Naive thymus-derived CD8-positive, alpha-beta T cell (primary cell): ENCODE data around the gene GGT6. TPM values are rescaled to one million over a fixed set of nuclear protein-coding genes. Genes with fewer than 3 reads are reported as not detected.

Experiments used
- ATAC-seq, 2 donors: fragments of 150-1000 bp; cut with Tn5 transposase in 1 of 2; sonication (Bioruptor Pico), chemical (Tn5 transposase) in 1 of 2; 1 replicate in 1 of 2; 2 replicates in 1 of 2; pipeline ENCODE4 v1.10.0; 2021; ENCODE audit warnings: mild to moderate bottlenecking in 2 of 2, moderate library complexity in 2 of 2
- POLR2A ChIA-PET: fragments of 350-600 bp; sonication (Branson Sonifier 250); formaldehyde crosslinking; loops from one replicate; lab custom pipeline; 2021; ENCODE audit warnings: antibody characterized with exemption; lab: Charles Lee
- DNase-seq, 10 donors: peaks; one replicate each; pipeline versions ENCODE4 v3.0.0 to v3.0.0-alpha.2; 2020 to 2022
- H3K27ac Mint-ChIP-seq, 10 donors: one replicate each; pipeline ENCODE4 v1.8.0; 2020 to 2022; ENCODE audit warnings: mild to moderate bottlenecking in 10 of 10, mixed read lengths in 10 of 10, moderate library complexity in 4 of 10, inconsistent platforms in 1 of 10
- H3K27me3 Mint-ChIP-seq, 5 donors: one replicate each; pipeline ENCODE4 v1.8.0; 2021 to 2022; ENCODE audit warnings: mixed read lengths in 5 of 5
- H3K36me3 Mint-ChIP-seq, 3 donors: one replicate each; pipeline ENCODE4 v1.8.0; 2020 to 2022; ENCODE audit warnings: mixed read lengths in 3 of 3, mild to moderate bottlenecking in 2 of 3, inconsistent platforms in 1 of 3
- H3K4me1 Mint-ChIP-seq, 4 donors: one replicate each; pipeline ENCODE4 v1.8.0; 2021 to 2022; ENCODE audit warnings: mixed read lengths in 4 of 4
- H3K4me3 Mint-ChIP-seq, 10 donors: one replicate each; pipeline ENCODE4 v1.8.0; 2020 to 2022; ENCODE audit warnings: mild to moderate bottlenecking in 10 of 10, mixed read lengths in 10 of 10, moderate library complexity in 6 of 10, inconsistent platforms in 1 of 10
- H3K9me3 Mint-ChIP-seq, 9 donors: one replicate each; pipeline ENCODE4 v1.8.0; 2020 to 2022; ENCODE audit warnings: mixed read lengths in 9 of 9, mild to moderate bottlenecking in 3 of 9, inconsistent platforms in 1 of 9, moderate library complexity in 1 of 9
- polyA plus RNA-seq, 3 donors: library from polyadenylated mRNA; unstranded; fragments of 300-500 nt; fragmentation: Illumina TruSeq; gene quantifications; one replicate each; pipeline ENCODE4 v1.2.3, GENCODE V29; 2021
- total RNA-seq, 8 experiments: library from RNA in 2 of 8; stranded (reverse) in 2 of 8; gene quantifications; one replicate each; pipeline ENCODE4 v1.2.3 and lab custom pipeline; 2021 to 2026

Gene GGT6
- total and polyA plus RNA-seq, 5 experiments from 2014 or later: not detected

DNA sequence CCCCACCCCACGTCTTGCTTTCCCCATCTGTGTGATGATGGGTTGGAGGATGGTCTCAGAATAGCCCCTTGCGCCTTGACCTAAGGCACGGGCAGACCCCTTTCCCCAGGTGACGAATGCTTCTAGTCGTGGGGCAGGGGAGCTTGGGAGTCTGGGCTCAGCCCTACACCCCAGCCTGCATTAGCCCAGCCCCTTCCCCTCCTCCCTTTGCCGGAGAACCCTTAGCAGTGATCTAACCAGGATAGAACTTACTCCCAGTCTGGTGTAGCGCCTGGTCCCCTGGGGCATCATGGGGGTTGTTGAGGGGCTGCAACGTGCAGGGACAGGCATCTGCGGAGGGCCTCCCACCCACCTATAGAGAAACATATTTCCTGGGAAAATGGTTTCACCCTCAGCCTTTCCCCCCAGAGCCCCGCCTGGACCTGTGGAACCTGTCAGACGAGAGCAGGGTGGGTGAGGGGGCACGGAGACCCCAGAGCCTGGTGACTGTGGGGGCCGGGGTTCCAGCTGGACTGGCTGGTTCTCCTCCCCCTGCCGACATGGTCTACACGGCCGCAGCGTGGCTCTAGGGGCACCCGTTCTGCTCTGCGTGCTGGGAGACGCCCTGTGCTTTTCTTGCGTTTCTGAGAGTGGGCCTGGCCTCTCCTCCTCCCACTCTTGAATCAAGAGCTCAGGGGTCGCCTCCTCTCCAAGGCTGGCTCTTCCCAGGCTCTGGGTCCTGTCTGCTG, 28.7 kb upstream of the GGT6 start:
- peak overlapping the region in 1 of 10 donors; percentile 13 for H3K27ac Mint-ChIP-seq
- peak in 1 of 10 donors; percentile 57 for DNase-seq
- no peaks in the 10 kb centered on the region for H3K9me3 Mint-ChIP-seq
- peak overlapping the region in 1 of 10 donors; percentile 11 for H3K4me3 Mint-ChIP-seq
- peaks cover 4 to 22% (median 13%) of the 10 kb centered on the region in 5 donors for H3K27me3 Mint-ChIP-seq
- no peaks in the 10 kb centered on the region for H3K36me3 Mint-ChIP-seq
- peaks cover 0 to 6% (median 2%) of the 10 kb centered on the region in 4 donors for H3K4me1 Mint-ChIP-seq
- no peak for ATAC-seq
- POLR2A ChIA-PET: no interaction called here

DNA sequence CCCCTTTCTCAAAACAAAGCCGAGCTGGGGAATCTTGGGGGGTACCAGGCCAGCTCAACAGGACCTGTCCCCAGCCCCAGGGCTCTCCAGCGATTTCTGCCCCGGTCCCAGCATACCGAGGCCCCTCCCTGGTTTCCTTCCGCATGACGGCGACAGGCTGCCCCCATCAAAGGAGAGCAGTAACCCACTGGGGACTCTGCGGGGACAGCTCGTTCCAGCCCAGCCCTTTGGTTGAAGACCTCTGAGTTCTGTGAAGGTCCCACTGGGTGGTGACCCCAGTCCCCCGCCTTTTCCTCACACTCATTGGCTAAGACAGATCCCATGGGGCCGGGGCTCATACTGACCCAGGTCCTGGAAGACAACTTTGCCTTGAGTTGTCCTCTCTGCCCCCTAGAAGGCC, 28.0 kb upstream of the GGT6 start:
- Mint-ChIP-seq H3K27ac (no peak overlapping the region), H3K4me3 (peak overlapping the region in 2 of 10 donors; percentile 11 to 38), H3K9me3 (no peaks in the 10 kb centered on the region), H3K27me3 (peaks cover 6 to 29% (median 19%) of the 10 kb centered on the region in 5 donors), H3K4me1 (peaks cover 2 to 13% (median 5%) of the 10 kb centered on the region in 4 donors), H3K36me3 (no peaks in the 10 kb centered on the region)
- POLR2A ChIA-PET: no interaction called here
- no peak for DNase-seq
- ATAC-seq: no peak

DNA sequence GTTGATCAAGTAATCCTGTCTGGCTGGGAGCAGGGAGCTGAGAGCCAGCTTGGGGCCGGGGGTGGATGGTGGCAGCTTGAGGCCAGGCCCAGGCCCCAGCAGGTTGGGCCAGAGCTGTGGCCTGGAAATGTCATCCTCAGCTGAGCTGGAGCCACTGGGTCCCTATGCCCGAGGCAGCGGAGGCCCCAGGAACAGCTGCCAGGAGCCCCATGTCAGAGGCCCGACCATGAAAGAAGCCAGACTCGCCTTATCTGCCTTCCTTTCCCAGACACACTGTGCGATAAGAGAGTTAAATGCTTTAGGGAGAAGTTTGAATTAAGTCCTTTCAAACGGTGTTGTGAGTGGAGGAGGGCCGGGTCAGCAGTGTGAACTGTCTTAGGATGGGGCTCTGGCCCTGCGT, 27.4 kb upstream of the GGT6 start:
- no peak for DNase-seq
- POLR2A ChIA-PET: no interaction called here

DNA sequence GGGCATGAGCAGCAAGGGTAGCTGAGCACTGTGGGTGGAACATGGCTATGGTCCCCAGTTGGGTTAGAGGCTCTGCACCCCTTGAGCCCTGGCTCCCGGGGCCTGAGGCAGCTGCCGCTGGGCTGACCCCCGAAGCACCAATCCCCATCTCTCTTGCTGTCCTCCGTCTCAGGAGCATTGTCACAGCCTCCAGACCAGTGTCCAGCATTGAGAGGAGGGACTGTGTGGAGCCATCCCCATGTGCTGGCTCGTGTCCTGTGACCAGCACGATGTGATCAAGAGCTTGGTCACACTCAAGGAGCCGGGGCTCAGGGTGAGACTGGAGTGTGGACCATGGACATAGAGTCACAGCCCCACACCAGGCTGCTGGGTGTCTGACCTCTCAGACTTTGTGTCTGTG, 26.8 kb upstream of the GGT6 start:
- ATAC-seq: no peak
- Mint-ChIP-seq H3K27ac (no peak overlapping the region), H3K4me1 (peaks cover 2 to 15% (median 7%) of the 10 kb centered on the region in 4 donors), H3K36me3 (no peaks in the 10 kb centered on the region), H3K27me3 (peaks cover 7 to 41% (median 28%) of the 10 kb centered on the region in 5 donors), H3K9me3 (no peaks in the 10 kb centered on the region), H3K4me3 (no peak overlapping the region)
- no peak for DNase-seq
- POLR2A ChIA-PET: no interaction called here

More for the DNA sequence above, 27.4 kb upstream of the GGT6 start:
- ATAC-seq: no peak
- H3K9me3 Mint-ChIP-seq: no peaks in the 10 kb centered on the region
- H3K4me1 Mint-ChIP-seq: peaks cover 2 to 15% (median 7%) of the 10 kb centered on the region in 4 donors
- no peak overlapping the region for H3K4me3 Mint-ChIP-seq
- no peaks in the 10 kb centered on the region for H3K36me3 Mint-ChIP-seq
- peaks cover 7 to 35% (median 25%) of the 10 kb centered on the region in 5 donors for H3K27me3 Mint-ChIP-seq
- H3K27ac Mint-ChIP-seq: no peak overlapping the region

DNA sequence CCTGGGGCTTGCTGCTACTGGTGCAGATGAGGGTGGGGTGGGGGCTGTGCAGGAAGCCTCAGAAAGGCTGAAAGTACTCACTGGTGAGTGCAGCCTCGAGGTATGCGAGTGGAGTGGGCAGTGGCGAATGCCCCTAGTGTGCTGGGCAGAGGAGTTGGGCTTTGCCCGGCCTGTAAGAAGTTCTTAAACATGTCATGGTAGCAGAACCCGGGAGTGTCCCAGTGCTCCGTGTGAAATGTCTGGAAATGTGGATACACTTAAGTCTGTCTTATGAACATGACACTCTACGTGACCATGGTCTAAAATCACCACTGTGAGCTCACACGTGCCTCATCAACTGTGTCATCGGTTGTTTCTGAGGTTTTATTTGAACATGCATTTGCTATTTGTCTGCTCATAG, 25.7 kb upstream of the GGT6 start:
- peak overlapping the region in 3 of 10 donors; percentile 43 to 72 (median 52) for H3K4me3 Mint-ChIP-seq
- POLR2A ChIA-PET: no interaction called here
- peaks cover 7 to 53% (median 37%) of the 10 kb centered on the region in 5 donors for H3K27me3 Mint-ChIP-seq
- peaks cover 2 to 15% (median 7%) of the 10 kb centered on the region in 4 donors for H3K4me1 Mint-ChIP-seq
- H3K36me3 Mint-ChIP-seq: no peaks in the 10 kb centered on the region
- peak overlapping the region in 1 of 10 donors; percentile 2 for H3K27ac Mint-ChIP-seq
- ATAC-seq: no peak
- no peak for DNase-seq
- H3K9me3 Mint-ChIP-seq: no peaks in the 10 kb centered on the region

DNA sequence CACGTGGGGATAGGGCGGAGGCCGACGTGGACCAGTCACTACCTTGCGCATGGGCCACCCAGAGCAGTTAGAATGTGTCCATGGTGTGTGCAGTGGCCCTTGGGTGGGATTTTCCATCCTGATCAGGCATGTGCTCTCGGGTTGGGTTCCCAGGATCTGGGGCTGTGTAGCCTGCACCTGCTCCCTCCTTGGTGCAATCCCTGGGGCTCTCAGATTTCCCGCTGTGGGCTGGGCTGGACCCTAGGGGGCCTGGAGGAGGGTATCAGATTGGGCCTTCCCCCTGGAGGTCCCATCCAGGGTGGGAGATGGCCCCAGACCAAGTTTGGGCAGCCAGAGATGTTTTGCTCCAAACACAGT, 25.2 kb upstream of the GGT6 start:
- ATAC-seq (no peak), DNase-seq (no peak)
- no peaks in the 10 kb centered on the region for H3K9me3 Mint-ChIP-seq
- H3K4me3 Mint-ChIP-seq: peak overlapping the region in 4 of 10 donors; percentile 12 to 69 (median 46)
- H3K27ac Mint-ChIP-seq: no peak overlapping the region
- peaks cover 2 to 15% (median 7%) of the 10 kb centered on the region in 4 donors for H3K4me1 Mint-ChIP-seq
- H3K27me3 Mint-ChIP-seq: peaks cover 7 to 53% (median 39%) of the 10 kb centered on the region in 5 donors
- POLR2A ChIA-PET: no interaction called here
- H3K36me3 Mint-ChIP-seq: no peaks in the 10 kb centered on the region

DNA sequence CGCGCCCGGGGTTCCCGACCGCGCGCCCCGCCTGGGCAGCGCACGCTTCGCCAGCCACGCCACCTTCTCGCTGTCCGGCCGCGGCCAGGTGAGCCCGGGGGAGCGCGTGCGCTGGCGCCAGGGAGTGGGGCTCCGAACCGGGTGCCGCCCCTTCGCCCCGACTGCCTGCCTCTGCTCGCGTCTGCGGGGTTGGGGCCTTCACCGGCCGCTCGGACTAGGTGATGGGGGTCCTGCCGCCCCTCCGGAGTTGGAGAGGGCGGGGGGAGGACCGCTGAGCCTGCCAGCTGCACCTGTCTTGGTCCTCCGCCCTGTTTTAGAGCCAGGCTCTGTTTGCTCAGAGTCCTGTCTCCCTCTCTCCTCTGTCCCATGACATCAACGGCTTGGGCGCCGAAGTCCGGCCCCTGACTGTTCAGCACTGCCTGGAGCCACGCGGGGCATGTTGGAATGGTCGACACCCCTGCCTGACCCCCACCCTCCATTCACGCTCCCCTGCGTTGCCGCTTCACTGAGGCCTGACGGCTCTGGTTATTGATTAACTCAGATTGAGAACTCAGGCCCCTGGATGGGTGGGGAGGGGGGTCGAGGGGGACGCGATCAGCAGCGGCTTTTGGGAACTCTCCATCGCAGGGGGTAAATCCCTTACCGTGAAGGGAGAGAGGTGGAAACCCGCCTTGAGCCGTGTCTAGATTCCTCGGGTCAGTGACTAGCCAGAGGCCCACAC, 24.7 kb upstream of the GGT6 start:
- H3K4me1 Mint-ChIP-seq: peaks cover 2 to 15% (median 7%) of the 10 kb centered on the region in 4 donors
- H3K4me3 Mint-ChIP-seq: peak overlapping the region; percentile 30 to 75 (median 58)
- DNase-seq (no peak), ATAC-seq (no peak)
- H3K27me3 Mint-ChIP-seq: peaks cover 7 to 50% (median 39%) of the 10 kb centered on the region in 5 donors
- H3K36me3 Mint-ChIP-seq: no peaks in the 10 kb centered on the region
- POLR2A ChIA-PET: no interaction called here
- H3K9me3 Mint-ChIP-seq: no peaks in the 10 kb centered on the region
- H3K27ac Mint-ChIP-seq: no peak overlapping the region

DNA sequence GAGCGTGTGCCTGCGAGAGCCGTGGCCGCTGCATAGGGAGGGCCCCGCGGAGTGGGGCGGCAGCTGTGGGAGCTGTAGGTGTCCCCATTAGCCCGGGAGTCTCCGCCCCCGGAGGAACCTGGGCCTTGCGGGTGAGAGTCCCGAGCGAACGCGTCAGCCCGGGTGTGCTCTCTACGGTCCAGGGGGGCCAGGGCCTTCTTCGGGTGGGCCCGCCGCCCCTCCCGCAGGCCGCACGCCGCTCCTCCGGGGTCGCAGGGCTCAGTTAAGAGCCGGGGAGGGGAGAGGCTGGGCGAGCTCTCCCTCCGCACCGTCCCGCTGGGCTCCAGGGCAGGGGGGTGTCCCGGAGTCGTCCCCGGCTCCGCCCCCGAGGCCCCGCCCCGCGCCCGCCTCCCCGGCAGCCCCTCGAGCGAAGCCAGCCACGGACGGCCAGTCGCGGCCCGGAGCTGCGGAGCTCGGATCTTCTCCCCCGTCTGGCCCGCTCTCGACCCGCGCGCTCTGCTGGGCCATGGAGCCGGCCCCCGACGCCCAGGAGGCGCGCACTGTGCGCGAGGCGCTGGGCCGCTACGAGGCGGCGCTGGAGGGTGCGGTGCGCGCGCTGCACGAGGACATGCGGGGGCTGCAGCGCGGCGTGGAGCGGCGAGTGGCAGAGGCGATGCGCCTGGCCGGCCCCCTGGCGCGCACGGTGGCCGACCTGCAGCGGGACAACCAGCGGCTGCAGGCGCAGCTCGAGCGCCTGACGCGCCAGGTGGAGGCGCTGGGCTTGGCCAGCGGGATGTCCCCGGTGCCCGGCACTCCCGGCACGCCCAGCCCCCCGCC, 23.9 kb upstream of the GGT6 start, which contains the start of gene SMTNL2:
SMTNL2 (plus strand) TSS at position 429 of the 816 bp plus-strand sequence; CDS start at position 506, 77 bp downstream.
- H3K36me3 Mint-ChIP-seq: no peaks in the 10 kb centered on the region
- DNase-seq (peak in 4 of 10 donors; percentile 18 to 37 (median 26)), ATAC-seq (peak; percentile 62 to 82)
- H3K27me3 Mint-ChIP-seq: peaks cover 7 to 50% (median 39%) of the 10 kb centered on the region in 5 donors
- peaks cover 2 to 15% (median 7%) of the 10 kb centered on the region in 4 donors for H3K4me1 Mint-ChIP-seq
- POLR2A ChIA-PET: no interaction called here
- no peak within 1 kb of the TSS for H3K27ac Mint-ChIP-seq
- H3K4me3 Mint-ChIP-seq: peak within 1 kb of the TSS; percentile 70 to 88 (median 84)
- no peaks in the 10 kb centered on the region for H3K9me3 Mint-ChIP-seq

DNA sequence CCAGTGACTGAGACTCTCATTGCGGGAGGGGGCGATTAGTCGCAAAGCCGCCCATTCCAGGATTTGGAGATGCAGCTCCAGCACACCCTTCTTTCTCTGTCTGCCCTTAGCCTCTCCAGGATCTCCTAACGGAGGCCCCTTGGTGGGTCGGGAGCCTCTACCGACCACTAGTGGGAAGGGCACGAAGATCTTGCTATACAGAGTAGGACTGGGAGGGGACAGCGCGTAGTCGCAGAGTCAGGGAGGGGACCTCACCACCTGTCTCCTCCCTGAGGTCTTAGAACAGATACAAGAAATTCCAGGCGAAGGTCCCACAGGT, 23.4 kb upstream of the GGT6 start:
- POLR2A ChIA-PET: no interaction called here

DNA sequence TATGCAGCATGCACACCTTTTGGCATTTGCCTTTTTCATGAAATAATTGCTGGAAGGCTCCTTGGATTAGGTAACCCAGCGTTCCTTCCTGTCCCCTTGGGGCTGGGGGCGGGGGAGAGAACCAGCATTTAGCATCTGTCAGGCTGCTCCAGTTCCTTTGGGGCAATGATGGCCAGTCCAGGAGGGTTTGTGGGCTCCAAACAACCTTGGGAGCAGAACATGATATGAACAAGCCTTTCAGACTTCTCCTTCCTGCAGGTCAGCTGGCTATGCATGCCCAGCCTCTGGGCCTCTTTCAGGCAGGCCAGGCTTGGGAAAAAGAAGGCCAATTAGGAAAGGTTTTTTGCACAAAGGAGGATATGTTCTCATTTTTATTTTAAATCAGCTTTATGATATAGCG, 22.8 kb upstream of the GGT6 start:
- H3K4me3 Mint-ChIP-seq: peak overlapping the region in 6 of 10 donors; percentile 58 to 88 (median 84)
- no peak for DNase-seq
- peaks cover 2 to 11% (median 7%) of the 10 kb centered on the region in 4 donors for H3K4me1 Mint-ChIP-seq
- H3K36me3 Mint-ChIP-seq: no peaks in the 10 kb centered on the region
- POLR2A ChIA-PET: no interaction called here
- ATAC-seq: no peak
- no peaks in the 10 kb centered on the region for H3K9me3 Mint-ChIP-seq
- peaks cover 7 to 50% (median 39%) of the 10 kb centered on the region in 5 donors for H3K27me3 Mint-ChIP-seq
- no peak overlapping the region for H3K27ac Mint-ChIP-seq

More for the DNA sequence above, 23.4 kb upstream of the GGT6 start:
- Mint-ChIP-seq H3K4me1 (peaks cover 2 to 15% (median 7%) of the 10 kb centered on the region in 4 donors), H3K9me3 (no peaks in the 10 kb centered on the region), H3K27ac (no peak overlapping the region), H3K27me3 (peaks cover 7 to 50% (median 39%) of the 10 kb centered on the region in 5 donors), H3K36me3 (no peaks in the 10 kb centered on the region), H3K4me3 (peak overlapping the region; percentile 70 to 88 (median 84))
- DNase-seq: peak in 2 of 10 donors; percentile 7 to 60
- peak; percentile 79 to 82 for ATAC-seq

DNA sequence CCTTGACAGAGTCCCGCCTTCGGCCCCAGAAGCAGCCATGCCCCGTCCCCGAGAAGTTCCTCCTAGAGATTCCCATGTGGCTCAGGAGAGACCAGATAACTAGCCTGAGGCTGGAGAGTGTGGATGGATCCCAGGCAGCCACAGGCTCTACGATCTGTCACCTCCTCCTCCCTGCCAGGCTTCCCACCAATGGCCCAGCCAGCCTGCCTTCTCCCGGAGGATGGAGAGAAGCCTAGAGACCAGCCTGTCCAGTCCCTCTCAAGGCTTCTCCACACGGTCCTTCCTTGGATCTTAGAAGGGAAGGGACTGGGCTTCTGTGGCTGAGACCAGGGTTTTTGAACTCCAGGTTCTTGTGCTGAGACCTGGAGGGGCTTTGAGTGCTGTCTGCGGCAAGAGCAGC, 22.3 kb upstream of the GGT6 start:
- POLR2A ChIA-PET: no interaction called here
- DNase-seq (peak in 1 of 10 donors; percentile 43), ATAC-seq (no peak)
- H3K27me3 Mint-ChIP-seq: peaks cover 7 to 50% (median 39%) of the 10 kb centered on the region in 5 donors
- H3K36me3 Mint-ChIP-seq: no peaks in the 10 kb centered on the region
- no peak overlapping the region for H3K27ac Mint-ChIP-seq
- no peak overlapping the region for H3K4me3 Mint-ChIP-seq
- H3K9me3 Mint-ChIP-seq: no peaks in the 10 kb centered on the region
- peaks cover 2 to 9% (median 7%) of the 10 kb centered on the region in 4 donors for H3K4me1 Mint-ChIP-seq

DNA sequence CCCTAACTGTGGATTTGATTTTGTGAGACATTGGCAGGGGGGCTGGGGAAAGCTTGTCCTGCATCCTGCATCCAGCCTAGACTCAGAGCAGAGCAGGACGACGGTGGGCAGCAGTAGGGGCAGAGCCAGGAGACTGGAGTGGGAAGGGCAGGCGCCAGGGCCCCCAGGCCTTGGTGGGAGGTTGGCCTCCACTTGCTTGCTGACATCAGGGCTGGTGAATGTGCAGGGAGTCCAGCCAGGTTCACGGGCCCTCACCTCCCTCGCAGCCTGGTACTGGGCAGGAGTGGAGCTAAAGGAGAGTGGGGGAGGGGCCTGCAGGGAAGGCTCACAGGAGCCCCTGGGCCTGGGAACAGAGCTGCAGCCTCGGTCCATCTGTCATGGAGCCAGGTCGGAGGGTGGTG, 21.7 kb upstream of the GGT6 start:
- H3K9me3 Mint-ChIP-seq: no peaks in the 10 kb centered on the region

More for the DNA sequence above, 21.7 kb upstream of the GGT6 start:
- DNase-seq: peak in 1 of 10 donors; percentile 32
- Mint-ChIP-seq H3K27ac (peak overlapping the region in 1 of 10 donors; percentile 49), H3K36me3 (no peaks in the 10 kb centered on the region), H3K4me3 (no peak overlapping the region), H3K4me1 (peaks cover 2 to 9% (median 7%) of the 10 kb centered on the region in 4 donors), H3K27me3 (peaks cover 7 to 50% (median 39%) of the 10 kb centered on the region in 5 donors)
- ATAC-seq: no peak
- POLR2A ChIA-PET: interaction anchor here (0.6 kb wide), 1 partner anchor 439 kb away, joined by 3 read pairs; the partner anchor contains the start of gene CYB5D2
